AG20443 (cell line): ENCODE data around the gene FHL5.
"Not testable (repeated sequence)": the region's sequence is repeated elsewhere in the genome, so short reads cannot be mapped to it uniquely, and the experiment has no call there.

ENCODE experiments used
- DNase-seq: peaks from one replicate; pipeline ENCODE4 v3.0.0; 2012; ENCODE audit warnings: low spot score, mixed read lengths

The FHL5 gene, protein sequence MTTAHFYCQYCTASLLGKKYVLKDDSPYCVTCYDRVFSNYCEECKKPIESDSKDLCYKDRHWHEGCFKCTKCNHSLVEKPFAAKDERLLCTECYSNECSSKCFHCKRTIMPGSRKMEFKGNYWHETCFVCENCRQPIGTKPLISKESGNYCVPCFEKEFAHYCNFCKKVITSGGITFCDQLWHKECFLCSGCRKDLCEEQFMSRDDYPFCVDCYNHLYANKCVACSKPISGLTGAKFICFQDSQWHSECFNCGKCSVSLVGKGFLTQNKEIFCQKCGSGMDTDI

DNA sequence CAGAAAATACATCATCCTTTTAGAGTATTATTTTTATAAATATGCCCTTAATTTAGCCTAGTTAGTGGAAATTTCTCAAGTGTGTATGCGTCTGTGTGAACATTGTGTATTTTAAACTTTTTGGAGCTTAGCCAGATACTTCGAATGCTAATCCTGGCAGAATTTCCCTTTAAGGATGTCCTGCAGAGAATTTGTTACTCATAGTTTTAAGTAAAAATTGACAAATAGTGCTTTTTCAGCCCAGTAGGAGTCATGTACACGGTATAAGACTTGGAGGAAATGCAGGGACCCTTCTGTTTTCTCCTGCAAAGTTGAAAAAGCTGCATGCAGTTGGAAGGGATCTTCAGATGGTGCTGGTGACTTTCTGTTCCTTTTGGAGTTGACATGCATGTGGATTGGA lies at the start of gene FHL5:
Gene FHL5 (plus strand): TSS at position 243 of the 400 bp plus-strand sequence. CDS start 40,486 bp downstream, outside the sequence.
- no peak for DNase-seq

DNA sequence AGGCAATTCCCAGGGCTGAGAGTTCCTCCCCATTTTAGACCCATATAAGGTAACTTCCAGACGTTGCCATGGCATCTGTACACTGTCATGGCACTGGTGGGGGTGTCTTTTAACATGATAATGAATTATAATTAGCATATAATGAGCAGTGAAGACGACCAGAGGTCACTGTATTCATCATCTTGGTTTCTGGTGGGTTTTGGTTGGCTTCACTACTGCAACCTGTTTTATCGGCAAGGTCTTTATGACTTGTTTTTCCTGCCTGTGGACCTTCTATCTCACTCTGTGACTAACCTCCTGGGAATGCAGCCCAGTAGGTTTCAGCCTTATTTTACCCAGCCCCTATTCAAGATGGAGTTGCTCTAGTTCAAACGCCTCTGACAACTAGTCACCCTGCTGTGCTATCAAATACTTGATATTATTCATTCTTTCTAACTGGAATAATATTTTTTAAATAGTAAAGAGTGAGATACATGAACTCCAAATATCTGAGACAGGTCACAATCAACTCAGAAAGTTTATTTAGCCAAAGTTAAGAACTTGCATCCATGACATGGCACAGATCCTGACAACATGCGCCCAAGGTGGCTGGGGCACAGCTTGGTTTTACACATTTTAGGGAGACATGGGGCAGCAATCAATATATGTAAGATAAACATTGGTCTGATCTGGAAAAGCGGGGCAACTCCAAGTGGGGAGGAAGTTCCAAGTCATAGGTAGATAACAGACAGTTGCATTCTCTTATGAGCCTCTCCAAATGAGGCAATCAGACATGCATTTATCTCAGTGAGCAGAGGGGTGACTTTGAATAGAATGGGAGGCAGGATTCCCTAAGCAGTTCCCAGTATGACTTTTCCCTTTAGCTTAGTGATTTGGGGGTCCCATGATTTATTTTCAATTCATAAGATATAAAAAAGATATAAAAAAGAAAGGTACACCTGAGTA lies 42.5 kb upstream of the FHL5 start:
- DNase-seq = no peak

DNA sequence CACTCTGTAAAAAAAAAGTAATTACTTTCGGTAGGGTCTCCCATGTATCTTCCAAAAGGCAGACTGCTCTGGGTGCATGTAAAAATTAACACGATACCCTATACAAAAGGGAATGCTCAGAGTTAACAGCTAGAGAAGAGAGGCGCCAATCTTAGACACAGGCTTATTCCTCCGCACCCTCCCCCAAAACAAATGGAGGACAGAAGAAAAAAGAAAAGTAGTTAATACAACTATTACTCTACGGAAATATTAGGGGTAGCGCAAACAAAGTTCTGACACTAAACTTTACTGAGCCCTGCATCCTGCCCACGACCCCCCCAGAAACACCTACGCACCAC lies 41.7 kb upstream of the FHL5 start:
- DNase-seq = no peak

DNA sequence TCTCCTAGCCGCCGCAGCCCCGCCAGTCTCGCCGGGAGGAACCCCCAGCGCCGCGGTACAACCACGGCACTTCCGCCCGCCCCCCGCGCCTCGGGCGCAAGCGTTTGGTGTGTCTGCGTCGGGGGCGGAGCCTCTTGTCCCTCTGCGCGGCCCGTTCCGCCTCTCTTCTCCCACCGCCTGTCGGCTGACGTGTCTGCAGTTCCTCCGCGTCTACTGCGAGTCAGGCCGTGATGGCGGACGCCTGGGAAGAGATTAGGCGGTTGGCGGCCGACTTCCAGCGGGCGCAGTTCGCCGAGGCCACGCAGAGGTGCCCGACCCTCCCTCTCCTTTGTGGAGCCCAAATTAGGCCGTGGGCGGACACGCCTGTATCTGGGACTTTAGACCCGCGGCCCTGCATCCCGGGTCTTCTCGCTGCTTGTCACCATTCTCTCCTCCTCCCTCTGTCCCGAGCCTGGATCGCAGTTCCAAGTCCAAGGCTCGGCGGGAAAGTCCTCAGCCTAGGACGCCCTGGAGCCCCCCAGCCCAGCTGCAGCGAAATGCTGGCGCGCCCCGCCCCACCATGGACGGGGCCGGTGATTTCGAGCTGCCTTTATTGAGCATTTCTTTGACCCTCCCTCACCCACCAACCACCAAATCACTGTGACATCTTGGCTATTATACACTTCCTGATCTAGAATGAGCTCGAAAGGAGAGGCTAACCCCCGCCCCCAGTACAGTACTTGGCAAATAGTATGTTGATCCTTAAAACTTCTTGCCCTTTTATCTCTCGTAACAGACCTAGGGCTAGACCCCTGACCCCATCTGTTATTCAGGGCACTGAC lies 41.1 kb upstream of the FHL5 start, which contains the start of gene UFL1:
Gene UFL1 (plus strand): TSS at position 163 of the 821 bp plus-strand sequence. CDS start 68 bp downstream, at position 231.
- DNase-seq = peak; percentile 96

DNA sequence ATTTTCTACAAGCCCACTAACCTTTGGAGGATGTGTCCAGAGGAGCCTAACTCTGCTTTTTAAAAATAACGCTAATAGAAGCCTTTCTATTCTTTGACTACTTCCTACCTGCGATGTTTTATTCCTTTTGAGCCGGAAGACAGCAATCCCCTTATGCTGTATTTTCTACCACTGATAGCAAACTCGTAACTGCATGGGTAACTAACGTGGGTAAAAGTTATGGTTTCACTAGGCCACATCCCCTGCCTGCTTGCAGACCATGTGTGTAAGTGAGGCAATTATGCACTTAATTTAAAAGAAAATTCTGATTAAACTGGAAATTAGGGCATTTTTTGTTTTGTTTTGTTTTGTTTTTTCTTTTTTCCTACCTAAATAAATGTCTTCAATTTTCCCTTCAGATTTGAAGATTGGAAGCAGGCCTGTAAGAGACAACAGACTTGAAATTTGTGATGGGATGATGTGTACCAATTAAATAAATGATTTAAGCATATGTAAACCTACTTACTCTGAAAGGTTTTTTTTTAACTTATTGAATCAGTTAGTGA lies 40.4 kb upstream of the FHL5 start:
- DNase-seq = peak; percentile 9

DNA sequence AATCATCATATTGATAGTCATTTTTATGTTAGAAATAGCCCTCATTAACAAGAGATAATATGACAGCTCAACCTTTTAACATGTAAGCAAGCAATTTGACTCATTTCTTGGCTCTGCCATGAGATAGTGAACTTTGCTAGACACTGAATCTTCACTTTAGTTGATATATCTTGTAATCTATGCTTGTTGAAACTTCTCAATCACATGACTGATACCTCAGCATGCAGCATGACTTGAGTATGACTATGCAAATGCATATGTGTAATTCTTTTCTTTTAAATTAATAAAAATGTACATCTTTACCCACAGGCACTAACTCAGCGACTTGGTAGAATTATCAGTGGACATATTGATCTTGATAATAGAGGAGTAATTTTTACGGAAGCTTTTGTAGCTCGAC lies 34.7 kb upstream of the FHL5 start:
- no peak for DNase-seq

DNA sequence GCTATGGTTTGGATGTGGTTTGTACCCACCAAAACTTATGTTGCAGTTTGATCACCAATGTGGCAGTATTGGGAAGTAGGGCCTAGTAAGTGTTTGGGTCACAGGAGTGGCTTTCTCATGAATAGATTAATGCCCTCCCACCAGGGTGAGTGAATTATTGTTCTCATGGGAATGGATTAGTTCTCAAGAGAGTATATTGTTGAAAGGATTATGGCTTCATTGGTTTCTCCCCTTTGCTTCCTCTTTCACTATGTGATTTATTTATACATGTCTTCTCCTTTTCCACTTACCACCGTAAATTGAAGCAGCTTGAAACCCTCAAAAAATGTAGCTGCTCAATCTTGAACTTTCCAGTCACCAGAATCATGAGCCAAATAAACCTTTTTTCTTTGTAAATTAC lies 30.5 kb upstream of the FHL5 start:
- DNase-seq = no peak

DNA sequence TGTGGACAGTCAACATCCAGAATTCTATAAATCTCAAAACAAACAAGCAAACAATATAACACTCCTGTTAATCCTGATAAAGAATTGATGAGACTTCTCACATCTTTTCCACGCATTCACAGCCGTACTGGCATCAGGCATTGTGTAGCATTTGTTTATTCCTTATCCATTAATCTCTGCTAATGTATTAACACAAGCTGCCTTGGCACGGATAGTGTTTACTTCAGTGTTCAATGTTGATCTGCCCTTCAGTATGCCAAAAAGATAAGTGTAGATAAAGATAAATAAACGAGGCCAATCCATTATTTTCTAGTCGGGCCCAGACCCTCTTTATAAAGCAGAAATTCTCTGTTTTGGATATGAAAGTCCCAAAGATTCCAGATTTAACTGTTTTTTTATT lies 25.2 kb upstream of the FHL5 start:
- no peak for DNase-seq

DNA sequence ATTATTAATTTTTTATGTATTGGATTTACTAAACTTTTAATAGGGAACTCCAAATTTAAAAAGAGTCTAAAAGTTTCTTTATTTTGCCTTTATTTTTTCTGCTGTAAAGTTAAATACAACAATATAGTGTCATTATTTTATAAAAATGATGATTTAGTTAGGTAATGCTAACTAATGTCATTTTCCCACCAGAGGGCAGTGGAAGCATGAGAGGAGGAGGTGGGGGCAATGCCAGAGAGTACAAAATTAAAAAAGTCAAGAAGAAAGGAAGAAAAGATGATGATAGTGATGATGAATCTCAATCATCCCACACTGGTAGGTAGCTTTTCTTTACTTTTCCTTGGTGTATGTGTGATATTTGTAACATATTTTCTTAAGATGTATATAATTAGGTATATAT lies 20.2 kb upstream of the FHL5 start:
- no peak for DNase-seq

DNA sequence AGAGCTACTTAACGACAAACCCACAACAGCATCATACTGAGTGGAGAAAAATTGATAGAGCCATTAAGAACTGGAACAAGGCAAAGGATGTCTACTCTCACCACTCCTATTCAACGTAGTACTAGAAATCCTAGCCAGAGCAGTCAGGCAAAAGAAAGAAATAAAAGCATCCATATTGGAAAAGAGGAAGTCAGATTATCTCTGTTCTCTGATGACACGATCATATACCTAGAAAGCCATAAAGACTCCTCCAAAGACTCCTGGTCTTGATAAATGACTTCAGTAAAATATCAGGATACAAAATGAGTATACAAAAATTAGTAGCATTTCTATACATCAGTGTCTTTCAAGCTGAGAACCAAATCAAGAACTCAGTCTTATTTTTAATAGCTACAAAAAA lies 17.0 kb upstream of the FHL5 start:
- no peak for DNase-seq

DNA sequence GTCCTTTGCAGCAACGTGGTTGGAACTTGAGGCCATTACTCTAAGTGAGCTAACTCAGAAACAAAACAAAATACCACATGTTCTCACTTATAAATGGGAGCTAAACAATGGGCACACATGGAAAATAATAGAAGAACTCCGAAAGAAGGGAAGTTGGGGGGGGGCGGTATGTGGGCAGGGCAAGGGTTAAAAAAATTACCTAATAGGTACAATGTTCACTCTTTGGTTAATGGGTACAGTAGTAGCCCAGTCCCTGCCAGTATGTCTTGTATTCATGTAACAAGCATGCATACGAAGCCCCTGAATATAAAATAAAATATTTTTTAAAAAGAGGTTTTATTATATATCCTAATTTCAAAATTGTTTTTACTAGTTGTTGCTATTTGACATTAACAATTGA lies 15.3 kb upstream of the FHL5 start:
- DNase-seq = no peak

DNA sequence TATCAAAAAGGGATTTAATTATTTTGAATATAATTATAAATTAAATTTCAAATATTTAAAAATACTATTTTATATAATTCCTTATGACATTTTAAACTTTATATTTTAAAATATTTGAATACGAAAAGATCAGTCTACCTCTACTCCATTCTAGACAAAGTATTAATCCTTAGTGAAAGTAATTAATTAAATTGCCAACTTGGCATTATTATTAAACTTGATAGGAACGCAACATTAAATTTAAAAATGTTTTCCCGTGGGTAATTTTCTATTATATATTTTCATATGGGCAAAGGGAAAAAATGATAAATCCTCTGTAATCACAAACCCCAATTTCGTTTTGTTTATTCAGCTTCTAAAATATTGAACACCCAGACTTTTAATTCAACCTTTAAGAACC lies 8.4 kb upstream of the FHL5 start:
- no peak for DNase-seq

DNA sequence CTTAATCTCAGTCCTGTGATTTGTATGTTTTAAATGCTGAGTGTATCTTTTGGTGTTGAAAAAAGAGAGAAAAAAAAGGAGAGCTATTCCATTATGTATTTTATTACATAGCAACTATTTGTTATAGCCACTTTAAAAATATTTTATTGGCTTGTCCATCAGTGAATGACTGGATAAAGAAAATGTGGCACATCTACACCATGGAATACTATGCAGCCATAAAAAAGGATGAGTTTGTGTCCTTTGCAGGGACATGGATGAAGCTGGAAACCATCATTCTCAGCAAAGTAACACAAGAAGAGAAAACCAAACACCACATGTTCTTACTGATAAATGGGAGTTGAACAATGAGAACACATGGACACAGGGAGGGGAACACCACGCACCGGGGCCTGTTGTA lies 3.2 kb upstream of the FHL5 start:
- DNase-seq = not testable (repeated sequence)

DNA sequence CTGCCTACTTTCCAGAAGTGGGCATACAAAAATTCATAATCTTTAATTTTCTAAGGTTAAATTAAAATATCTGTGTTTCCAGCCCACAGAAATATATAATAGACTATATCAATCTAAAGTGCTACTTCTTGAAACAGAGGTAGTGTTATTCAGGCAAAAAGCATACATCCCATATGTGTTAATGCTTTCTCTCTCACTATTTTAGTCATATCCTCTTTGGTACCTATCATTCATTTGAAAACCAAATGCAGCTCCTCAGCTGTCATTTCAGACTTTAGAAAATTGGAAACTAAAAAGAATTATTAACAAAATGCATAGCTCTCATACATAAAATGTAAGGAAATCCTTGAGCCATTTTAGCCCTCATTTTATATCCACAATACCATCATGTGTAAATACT lies 925 bp downstream of the FHL5 start:
- no peak for DNase-seq

DNA sequence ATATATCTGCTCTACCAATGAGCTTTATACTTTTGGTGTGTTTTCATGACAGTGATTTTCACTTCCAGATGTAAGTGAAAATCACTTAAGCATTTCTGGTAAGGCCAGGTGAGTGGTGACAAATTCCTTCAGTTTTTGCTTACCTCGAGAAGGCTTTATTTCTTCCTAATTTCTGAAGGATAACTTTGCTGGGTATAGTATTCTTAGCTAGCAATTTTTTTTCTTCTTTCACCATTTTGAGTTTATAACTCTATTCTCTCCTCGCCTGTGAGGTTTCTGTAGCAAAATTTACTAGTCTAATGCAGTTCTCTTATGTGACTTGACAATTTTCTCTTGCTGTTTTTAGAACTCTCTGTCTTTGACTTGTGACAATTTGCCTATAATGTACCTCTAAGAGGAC lies 7.1 kb downstream of the FHL5 start:
- no peak for DNase-seq

DNA sequence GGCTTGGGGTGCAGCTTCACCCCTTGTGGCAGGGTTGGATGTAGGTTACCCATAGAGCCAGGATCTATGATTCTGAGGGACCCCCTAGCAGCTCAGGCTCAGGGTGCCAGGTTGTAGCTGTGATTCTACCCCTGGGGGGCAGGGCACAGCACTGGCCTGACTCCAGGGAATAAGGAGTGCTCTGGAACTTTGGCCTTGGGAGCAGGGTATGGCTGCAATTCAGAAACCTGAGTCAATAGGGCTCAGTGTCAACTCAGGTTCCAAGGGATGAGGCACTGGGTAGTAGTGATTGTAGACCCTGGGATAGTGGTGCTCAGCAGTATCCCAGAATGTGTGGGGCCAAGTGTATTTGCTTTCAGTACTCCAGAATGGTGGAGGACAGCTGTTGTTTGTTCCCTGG lies 8.6 kb downstream of the FHL5 start:
- no peak for DNase-seq

DNA sequence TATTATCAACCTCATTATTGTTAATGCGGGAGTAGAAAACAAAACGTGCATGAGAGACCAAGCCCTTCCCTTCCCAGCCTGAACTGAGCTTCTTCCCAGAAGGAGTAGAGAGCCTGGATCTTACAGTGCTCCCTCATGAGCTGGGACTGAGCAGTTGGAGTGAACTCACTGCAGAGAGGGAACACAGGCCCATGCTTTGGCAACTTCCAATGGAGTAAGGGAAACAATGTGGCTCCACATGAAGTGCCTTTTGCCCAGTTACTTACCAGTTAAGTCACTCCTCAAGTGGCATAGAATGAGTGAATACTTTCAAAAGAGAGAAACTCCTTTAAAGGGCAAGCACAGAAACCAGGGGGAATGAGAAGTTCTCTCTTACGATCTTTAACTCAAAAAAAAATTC lies 12.4 kb downstream of the FHL5 start:
- DNase-seq = no peak

DNA sequence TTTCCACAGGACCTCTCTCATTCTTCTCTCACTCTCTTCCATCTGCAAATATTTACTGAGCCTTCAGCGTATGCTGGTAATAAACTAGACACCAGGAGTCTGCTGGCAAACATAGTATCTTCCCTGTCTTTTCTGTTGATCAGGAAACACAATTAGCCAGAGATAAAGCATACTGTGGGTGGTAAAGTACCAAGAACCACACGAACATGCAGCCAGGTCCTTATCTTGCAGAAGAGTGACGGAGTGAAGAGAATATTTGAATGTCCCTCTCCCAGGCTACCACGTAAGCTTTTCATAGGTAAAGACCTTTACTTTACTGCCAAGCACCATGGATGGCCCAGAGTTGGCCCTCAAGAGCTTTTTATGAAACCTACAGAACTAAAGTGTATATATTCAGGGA lies 13.3 kb downstream of the FHL5 start:
- DNase-seq = no peak

DNA sequence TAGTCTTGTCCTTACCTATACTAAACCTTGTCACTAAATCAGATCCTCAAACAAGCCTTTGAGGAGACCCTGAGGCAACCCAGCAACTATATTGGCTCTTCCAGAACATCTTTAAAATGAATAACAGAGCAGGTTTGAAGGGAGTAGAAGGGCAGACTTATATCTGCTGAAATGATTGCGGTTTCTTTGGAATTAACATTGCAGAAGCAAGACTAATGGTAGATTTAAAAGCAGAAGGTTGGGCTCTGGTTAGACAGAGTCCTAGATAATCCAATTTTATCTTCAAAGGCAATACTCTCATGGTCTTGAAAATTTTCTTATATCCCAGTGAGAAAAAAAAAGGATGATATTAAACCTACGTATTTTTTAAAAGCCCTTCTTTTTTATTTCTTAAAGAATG lies 19.1 kb downstream of the FHL5 start:
- no peak for DNase-seq

DNA sequence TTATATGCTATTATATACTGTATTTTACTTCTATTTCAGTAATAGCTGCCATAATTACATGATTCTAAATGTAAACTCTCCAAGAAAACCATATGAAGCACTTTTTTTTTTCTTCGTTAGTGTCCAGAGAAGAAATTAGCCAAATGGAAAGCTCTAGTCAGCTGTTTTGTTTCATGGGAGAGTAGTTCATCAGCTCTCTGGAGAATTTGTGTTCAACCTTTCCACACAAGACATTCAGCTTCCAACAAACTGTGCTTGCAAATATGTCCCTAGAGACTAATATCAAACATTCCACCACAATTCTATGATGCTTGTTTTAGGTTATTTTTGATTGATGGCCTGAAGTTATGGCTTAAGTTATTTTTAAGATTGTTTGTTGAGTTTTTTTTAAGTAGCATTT lies 19.5 kb downstream of the FHL5 start:
- DNase-seq = no peak

DNA sequence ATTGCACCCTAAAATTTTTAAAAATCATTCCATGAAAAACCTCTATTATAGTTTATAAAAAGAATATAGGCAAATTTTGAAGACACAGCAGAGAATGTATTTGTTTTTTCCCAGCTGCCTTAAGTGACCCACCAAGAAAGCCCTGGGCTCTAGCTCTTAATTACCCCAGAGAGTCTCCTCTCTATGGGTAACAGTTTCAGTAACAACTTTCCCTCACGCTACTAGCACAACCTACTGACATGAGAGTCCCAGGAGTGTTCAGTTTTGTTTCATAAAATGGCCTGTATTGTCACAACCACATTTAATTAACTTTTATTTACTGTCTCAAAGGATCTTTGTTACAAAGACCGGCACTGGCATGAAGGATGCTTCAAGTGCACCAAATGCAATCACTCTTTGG lies 41.5 kb downstream of the FHL5 start:
- DNase-seq = no peak

DNA sequence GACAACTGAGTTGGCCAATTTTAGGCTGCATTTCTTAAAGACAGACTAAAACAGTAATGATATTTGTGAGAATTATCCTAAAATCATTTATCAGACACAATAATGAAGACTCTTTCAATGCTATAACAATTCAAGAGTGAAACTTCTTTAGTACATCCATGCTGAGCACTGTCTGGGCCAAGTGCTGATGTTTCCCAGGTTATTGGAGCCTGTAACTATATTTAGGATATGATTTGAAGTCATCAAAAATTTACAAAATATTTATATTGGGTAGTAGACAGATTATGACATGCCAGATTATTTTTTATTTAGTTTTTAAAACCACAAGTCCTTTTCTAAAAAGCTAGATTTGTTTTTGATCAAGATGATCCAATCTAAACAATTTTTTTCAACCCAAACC lies 45.1 kb downstream of the FHL5 start:
- DNase-seq = no peak
